ENCODE results near the gene RIPK3.
"Not testable (repeated sequence)": the region's sequence is repeated elsewhere in the genome, so short reads cannot be mapped to it uniquely, and the experiment has no call there.

The RIPK3 gene

DNA sequence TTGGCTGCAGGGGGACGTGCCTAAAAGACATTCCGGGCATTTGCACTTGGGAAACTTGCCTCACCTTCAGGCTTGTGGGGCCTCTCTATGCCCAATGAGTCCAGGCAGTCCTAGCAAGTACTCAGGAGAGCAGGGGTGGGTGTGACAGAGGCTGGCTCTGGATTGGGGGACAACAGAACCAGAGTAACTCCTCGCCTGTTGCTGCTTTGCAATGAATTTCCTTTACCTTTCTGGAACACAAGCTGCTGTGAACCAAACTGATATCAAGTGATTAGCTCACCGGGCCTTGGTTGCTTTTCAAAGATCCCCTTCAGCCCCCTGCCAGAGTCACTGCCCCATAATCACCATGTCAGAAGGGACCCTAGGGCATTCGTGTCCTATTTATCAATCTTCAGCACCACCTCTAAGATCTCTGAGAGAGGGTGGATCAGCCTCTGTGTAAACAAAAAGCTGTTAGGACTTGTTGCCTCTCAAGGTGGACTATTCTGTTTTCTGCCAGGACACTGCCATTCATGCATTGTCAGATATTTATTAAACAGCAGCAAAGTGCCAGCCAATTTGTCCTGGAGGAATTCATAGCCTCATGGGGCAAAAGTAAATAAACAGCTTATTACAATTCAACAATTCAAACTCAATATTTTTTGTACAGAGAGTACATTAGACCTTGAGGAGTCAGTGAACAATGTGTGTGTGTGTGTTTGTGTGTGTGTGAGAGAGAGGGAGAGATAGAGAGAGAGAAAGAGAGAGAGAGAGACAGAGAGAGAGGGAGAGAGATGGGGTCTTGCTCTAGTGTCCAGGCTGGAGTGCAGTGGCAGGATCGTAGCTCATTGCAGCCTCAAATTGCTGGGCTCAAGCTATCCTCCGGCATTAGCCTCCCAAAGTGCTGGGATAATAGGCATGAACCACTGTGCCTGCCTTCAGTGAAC lies 39.5 kb upstream of the RIPK3 start:
- Histone ChIP-seq H3K27me3 (ENCODE audit: control insufficient read depth, insufficient read depth, low read length) (no peaks in the 10 kb centered on the region), H3K9ac (ENCODE audit: low read depth, low read length) (no peak overlapping the region), H3K27ac (ENCODE audit: low read depth, low read length) (no peak overlapping the region), H3K9me3 (ENCODE audit: control insufficient read depth, insufficient read depth, low read length) (no peaks in the 10 kb centered on the region), H3K36me3 (ENCODE audit: control insufficient read depth, insufficient read depth, low read length) (no peaks in the 10 kb centered on the region), H3K4me1 (ENCODE audit: control insufficient read depth, insufficient read depth, low read length) (peaks cover 20% of the 10 kb centered on the region), H3K4me3 (ENCODE audit: low read depth, low read length) (no peak overlapping the region)

DNA sequence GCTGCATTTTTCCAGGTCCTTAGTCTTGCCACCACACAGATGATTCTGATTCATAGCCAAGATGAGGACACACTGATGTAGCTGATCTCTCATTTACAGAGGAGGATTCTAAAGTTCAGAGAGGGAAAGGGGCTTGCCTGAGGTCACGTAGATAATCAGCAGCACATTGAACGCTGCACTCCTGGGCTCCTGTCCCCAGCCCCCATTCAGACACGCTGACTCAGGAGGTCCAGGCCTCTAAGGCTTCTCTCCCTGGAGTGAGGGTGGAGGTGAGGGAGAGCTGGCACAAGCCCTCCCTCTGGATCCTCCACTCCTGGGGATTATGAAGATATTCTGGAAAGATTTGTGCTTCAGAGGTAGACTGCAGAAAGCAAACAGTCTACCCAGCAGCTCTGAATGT lies 38.5 kb upstream of the RIPK3 start:
- Histone ChIP-seq H3K27ac (ENCODE audit: low read depth, low read length) (no peak overlapping the region), H3K4me1 (ENCODE audit: control insufficient read depth, insufficient read depth, low read length) (peaks cover 20% of the 10 kb centered on the region)

DNA sequence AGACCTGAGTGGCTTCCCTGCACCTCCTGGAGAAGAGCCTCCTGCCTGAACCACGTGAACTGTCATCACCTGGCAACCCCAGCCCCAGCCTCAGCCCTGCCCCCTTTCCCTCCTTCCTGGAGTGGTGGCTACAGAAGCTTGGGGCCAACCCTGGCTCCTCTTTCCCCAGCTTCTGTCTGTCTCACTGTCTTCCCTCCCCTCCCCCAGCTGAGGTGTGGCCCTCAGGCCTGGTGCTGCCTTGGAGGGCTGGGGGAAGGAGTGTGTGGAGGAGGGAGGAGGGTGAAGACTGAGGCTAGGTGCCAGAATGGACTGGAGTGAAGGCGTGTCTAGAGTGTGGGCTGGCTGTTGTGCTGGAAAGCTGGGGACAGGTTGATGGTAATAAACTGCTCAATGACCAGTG lies 37.9 kb upstream of the RIPK3 start:
- H3K36me3 ChIP-seq (ENCODE audit: control insufficient read depth, insufficient read depth, low read length) = peaks cover 9% of the 10 kb centered on the region; the same call in 1 of the 2 replicates
- H3K27me3 ChIP-seq (ENCODE audit: control insufficient read depth, insufficient read depth, low read length) = no peaks in the 10 kb centered on the region
- H3K4me1 ChIP-seq (ENCODE audit: control insufficient read depth, insufficient read depth, low read length) = peaks cover 20% of the 10 kb centered on the region
- H3K9me3 ChIP-seq (ENCODE audit: control insufficient read depth, insufficient read depth, low read length) = no peaks in the 10 kb centered on the region
- no peak overlapping the region for H3K27ac ChIP-seq (ENCODE audit: low read depth, low read length)
- no peak overlapping the region for H3K4me3 ChIP-seq (ENCODE audit: low read depth, low read length)
- H3K9ac ChIP-seq (ENCODE audit: low read depth, low read length) = no peak overlapping the region

More for the DNA sequence above, 38.5 kb upstream of the RIPK3 start:
- no peak overlapping the region for H3K4me3 ChIP-seq (ENCODE audit: low read depth, low read length)
- no peaks in the 10 kb centered on the region for H3K27me3 ChIP-seq (ENCODE audit: control insufficient read depth, insufficient read depth, low read length)
- H3K9me3 ChIP-seq (ENCODE audit: control insufficient read depth, insufficient read depth, low read length) = no peaks in the 10 kb centered on the region
- H3K36me3 ChIP-seq (ENCODE audit: control insufficient read depth, insufficient read depth, low read length) = peaks cover 4% of the 10 kb centered on the region; the same call in 1 of the 2 replicates
- H3K9ac ChIP-seq (ENCODE audit: low read depth, low read length) = no peak overlapping the region

DNA sequence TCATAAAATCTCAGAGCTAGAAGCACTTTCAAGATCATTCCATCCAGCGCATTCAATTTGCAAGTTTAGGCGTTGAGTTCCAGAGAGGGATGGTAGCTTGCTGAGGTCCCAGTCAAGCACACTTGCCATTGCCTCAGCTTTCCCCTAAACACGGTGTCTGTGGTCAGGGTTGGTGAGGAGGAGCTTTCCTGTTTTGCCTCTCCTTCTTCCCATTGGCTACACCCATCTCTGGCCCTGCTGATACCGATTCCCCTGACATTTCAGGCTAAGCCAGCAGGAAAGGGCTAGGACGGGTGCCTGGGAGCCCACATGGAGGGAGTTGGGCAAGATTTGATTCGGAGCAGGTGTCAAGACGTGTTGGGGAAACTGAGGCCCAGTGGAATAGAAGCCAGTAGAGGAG lies 37.3 kb upstream of the RIPK3 start:
- Histone ChIP-seq H3K27ac (ENCODE audit: low read depth, low read length) (no peak overlapping the region), H3K36me3 (ENCODE audit: control insufficient read depth, insufficient read depth, low read length) (peaks cover 9% of the 10 kb centered on the region; the same call in 1 of the 2 replicates), H3K9me3 (ENCODE audit: control insufficient read depth, insufficient read depth, low read length) (no peaks in the 10 kb centered on the region), H3K4me3 (ENCODE audit: low read depth, low read length) (no peak overlapping the region), H3K9ac (ENCODE audit: low read depth, low read length) (no peak overlapping the region), H3K4me1 (ENCODE audit: control insufficient read depth, insufficient read depth, low read length) (peaks cover 20% of the 10 kb centered on the region), H3K27me3 (ENCODE audit: control insufficient read depth, insufficient read depth, low read length) (no peaks in the 10 kb centered on the region)

DNA sequence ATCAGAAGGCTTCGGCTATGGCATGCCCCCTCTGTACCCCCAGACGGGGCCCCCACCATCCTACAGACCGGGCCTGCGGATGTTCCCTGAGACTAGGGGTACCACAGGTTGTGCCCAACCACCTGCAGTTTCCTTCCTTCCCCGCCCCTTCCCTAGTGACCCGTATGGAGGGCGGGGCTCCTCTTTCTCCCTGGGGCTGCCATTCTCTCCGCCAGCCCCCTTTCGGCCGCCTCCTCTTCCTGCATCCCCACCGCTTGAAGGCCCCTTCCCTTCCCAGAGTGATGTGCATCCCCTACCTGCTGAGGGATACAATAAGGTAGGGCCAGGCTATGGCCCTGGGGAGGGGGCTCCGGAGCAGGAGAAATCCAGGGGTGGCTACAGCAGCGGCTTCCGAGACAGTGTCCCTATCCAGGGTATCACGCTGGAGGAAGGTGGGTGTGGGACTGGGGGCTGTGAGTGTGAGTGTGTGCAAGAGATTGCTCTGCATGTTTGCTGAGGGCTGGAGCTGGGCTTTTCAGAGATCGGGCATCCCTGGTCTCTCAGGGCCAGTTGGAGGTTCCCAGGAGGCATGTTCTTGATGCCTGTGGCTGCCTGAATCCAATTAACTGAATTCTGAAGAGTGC lies 36.8 kb upstream of the RIPK3 start:
- peaks cover 20% of the 10 kb centered on the region for H3K4me1 ChIP-seq (ENCODE audit: control insufficient read depth, insufficient read depth, low read length)
- peak overlapping the region; percentile 41; the same call in 1 of the 2 replicates for H3K4me3 ChIP-seq (ENCODE audit: low read depth, low read length)
- H3K9ac ChIP-seq (ENCODE audit: low read depth, low read length) = no peak overlapping the region
- H3K36me3 ChIP-seq (ENCODE audit: control insufficient read depth, insufficient read depth, low read length) = peaks cover 9% of the 10 kb centered on the region; the same call in 1 of the 2 replicates
- no peaks in the 10 kb centered on the region for H3K27me3 ChIP-seq (ENCODE audit: control insufficient read depth, insufficient read depth, low read length)
- no peak overlapping the region for H3K27ac ChIP-seq (ENCODE audit: low read depth, low read length)
- no peaks in the 10 kb centered on the region for H3K9me3 ChIP-seq (ENCODE audit: control insufficient read depth, insufficient read depth, low read length)

DNA sequence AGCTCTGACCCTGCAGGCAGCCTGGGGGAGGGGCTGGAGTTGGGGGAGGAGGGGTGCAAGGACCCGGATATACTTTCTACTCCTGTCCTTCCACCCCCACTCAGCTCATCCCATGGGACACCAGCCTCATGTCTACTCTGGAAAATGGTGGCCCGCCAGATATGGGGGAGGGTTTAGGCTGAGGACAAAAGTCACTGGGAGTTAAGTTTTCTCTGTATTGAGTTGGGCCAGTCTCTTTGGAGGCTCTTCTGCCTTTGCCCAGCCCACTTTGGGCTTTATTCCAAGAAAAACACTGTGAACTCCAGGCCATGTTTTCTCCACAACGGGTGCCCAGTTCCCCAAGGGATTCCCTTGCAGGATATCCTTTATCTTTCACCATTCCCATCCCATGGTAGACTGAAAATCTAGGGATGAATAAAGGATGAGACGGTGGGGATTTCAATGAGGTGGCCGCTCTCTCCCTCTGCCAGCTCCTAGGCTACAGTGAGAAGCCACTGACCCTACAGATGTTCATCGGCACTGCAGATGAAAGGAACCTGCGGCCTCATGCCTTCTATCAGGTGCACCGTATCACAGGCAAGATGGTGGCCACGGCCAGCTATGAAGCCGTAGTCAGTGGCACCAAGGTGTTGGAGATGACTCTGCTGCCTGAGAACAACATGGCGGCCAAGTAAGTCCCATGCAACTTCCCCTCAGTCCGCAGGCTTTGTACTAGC lies 33.1 kb upstream of the RIPK3 start:
- no peak overlapping the region for H3K4me3 ChIP-seq (ENCODE audit: low read depth, low read length)
- no peaks in the 10 kb centered on the region for H3K9me3 ChIP-seq (ENCODE audit: control insufficient read depth, insufficient read depth, low read length)
- H3K9ac ChIP-seq (ENCODE audit: low read depth, low read length) = no peak overlapping the region
- H3K4me1 ChIP-seq (ENCODE audit: control insufficient read depth, insufficient read depth, low read length) = peaks cover 13% of the 10 kb centered on the region; the same call in 1 of the 2 replicates
- H3K27ac ChIP-seq (ENCODE audit: low read depth, low read length) = no peak overlapping the region
- peaks cover 9% of the 10 kb centered on the region; the same call in 1 of the 2 replicates for H3K36me3 ChIP-seq (ENCODE audit: control insufficient read depth, insufficient read depth, low read length)
- no peaks in the 10 kb centered on the region for H3K27me3 ChIP-seq (ENCODE audit: control insufficient read depth, insufficient read depth, low read length)

DNA sequence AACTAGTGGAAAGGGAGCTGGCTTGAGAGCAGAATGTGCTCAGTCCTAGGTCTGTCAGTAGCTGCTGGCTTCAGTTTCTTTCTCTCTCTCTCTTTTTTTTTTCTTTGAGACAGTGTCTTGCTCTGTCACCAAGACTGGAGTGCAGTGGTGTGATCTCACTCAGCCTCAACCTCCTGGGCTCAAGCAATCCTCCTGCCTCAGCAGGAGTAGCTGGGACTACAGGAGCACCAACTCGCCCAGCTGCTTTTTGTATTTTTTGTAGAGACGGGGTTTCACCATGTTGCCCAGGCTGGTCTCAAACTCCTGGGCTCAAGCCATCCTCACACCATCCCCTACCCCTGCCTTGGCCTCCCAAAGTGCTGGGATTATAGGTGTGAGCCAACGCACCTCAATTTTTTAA lies 31.8 kb upstream of the RIPK3 start:
- H3K4me1 ChIP-seq (ENCODE audit: control insufficient read depth, insufficient read depth, low read length); H3K9me3 ChIP-seq (ENCODE audit: control insufficient read depth, insufficient read depth, low read length); H3K36me3 ChIP-seq (ENCODE audit: control insufficient read depth, insufficient read depth, low read length); H3K27me3 ChIP-seq (ENCODE audit: control insufficient read depth, insufficient read depth, low read length); H3K4me3 ChIP-seq (ENCODE audit: low read depth, low read length); H3K27ac ChIP-seq (ENCODE audit: low read depth, low read length); H3K9ac ChIP-seq (ENCODE audit: low read depth, low read length): not testable (repeated sequence)

DNA sequence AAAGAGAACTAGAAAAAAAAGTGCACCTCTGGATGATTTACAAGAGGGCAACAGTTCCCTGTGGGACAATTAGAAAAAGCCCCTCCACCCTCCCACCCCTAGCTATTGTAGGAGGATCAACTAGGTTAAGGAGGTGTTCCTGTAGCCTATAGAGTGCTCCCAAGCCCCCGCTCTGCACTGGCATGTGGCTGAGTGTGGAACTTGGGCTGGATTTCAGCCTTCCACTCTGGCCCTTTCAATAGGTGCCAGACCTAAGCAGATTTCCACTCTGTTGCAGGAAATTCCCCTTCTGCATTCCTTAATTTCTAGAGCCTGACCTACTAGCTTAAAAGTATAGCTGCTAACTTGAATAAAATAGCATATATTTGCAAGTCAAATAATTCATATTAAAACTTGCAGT lies 31.0 kb upstream of the RIPK3 start:
- H3K36me3 ChIP-seq (ENCODE audit: control insufficient read depth, insufficient read depth, low read length) = peaks cover 9% of the 10 kb centered on the region; the same call in 1 of the 2 replicates
- no peak overlapping the region for H3K4me3 ChIP-seq (ENCODE audit: low read depth, low read length)
- H3K9ac ChIP-seq (ENCODE audit: low read depth, low read length) = no peak overlapping the region
- H3K9me3 ChIP-seq (ENCODE audit: control insufficient read depth, insufficient read depth, low read length) = no peaks in the 10 kb centered on the region
- no peaks in the 10 kb centered on the region for H3K27me3 ChIP-seq (ENCODE audit: control insufficient read depth, insufficient read depth, low read length)
- no peaks in the 10 kb centered on the region for H3K4me1 ChIP-seq (ENCODE audit: control insufficient read depth, insufficient read depth, low read length)
- H3K27ac ChIP-seq (ENCODE audit: low read depth, low read length) = no peak overlapping the region

DNA sequence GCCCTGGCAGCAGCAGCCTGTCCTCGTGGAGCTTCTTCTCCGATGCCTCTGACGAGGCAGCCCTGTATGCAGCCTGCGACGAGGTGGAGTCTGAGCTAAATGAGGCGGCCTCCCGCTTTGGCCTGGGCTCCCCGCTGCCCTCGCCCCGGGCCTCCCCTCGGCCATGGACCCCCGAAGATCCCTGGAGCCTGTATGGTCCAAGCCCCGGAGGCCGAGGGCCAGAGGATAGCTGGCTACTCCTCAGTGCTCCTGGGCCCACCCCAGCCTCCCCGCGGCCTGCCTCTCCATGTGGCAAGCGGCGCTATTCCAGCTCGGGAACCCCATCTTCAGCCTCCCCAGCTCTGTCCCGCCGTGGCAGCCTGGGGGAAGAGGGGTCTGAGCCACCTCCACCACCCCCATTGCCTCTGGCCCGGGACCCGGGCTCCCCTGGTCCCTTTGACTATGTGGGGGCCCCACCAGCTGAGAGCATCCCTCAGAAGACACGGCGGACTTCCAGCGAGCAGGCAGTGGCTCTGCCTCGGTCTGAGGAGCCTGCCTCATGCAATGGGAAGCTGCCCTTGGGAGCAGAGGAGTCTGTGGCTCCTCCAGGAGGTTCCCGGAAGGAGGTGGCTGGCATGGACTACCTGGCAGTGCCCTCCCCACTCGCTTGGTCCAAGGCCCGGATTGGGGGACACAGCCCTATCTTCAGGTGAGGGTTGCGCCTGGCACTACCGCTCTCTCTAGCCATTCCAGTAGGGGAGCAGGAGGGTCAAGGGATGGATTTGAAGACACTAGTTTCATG lies 30.3 kb upstream of the RIPK3 start:
- Histone ChIP-seq H3K4me1 (ENCODE audit: control insufficient read depth, insufficient read depth, low read length) (no peaks in the 10 kb centered on the region), H3K36me3 (ENCODE audit: control insufficient read depth, insufficient read depth, low read length) (peaks cover 9% of the 10 kb centered on the region; the same call in 1 of the 2 replicates), H3K9me3 (ENCODE audit: control insufficient read depth, insufficient read depth, low read length) (no peaks in the 10 kb centered on the region), H3K4me3 (ENCODE audit: low read depth, low read length) (no peak overlapping the region), H3K27ac (ENCODE audit: low read depth, low read length) (no peak overlapping the region), H3K27me3 (ENCODE audit: control insufficient read depth, insufficient read depth, low read length) (0 out of 2 replicates have a peak, but pooled peaks cover 2% of the 10 kb centered on the region), H3K9ac (ENCODE audit: low read depth, low read length) (no peak overlapping the region)

DNA sequence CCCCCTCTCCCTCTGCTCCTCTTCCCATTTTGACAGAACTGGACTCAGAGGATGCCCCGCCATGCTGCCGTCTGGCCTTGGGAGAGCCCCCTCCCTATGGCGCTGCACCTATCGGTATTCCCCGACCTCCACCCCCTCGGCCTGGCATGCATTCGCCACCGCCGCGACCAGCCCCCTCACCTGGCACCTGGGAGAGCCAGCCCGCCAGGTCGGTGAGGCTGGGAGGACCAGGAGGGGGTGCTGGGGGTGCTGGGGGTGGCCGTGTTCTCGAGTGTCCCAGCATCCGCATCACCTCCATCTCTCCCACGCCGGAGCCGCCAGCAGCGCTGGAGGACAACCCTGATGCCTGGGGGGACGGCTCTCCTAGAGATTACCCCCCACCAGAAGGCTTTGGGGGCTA lies 29.7 kb upstream of the RIPK3 start:
- Histone ChIP-seq H3K27me3 (ENCODE audit: control insufficient read depth, insufficient read depth, low read length) (0 out of 2 replicates have a peak, but pooled peaks cover 4% of the 10 kb centered on the region), H3K27ac (ENCODE audit: low read depth, low read length) (no peak overlapping the region), H3K36me3 (ENCODE audit: control insufficient read depth, insufficient read depth, low read length) (peaks cover 9% of the 10 kb centered on the region; the same call in 1 of the 2 replicates), H3K9ac (ENCODE audit: low read depth, low read length) (no peak overlapping the region), H3K4me1 (ENCODE audit: control insufficient read depth, insufficient read depth, low read length) (no peaks in the 10 kb centered on the region), H3K9me3 (ENCODE audit: control insufficient read depth, insufficient read depth, low read length) (no peaks in the 10 kb centered on the region), H3K4me3 (ENCODE audit: low read depth, low read length) (peak overlapping the region; percentile 83; the same call in 1 of the 2 replicates)
